GM12873 (cell line): Measurements from ENCODE around the gene PHF14.

Experiments used
- TF ChIP-seq, protein P1 (sequence below): IDR thresholded peaks from 2 replicates; pipeline ENCODE4 v1.5.1; 2012; ENCODE audit warnings: low read depth, mild to moderate bottlenecking, moderate library complexity, low read length, control low read depth; ENCODE audit not compliant: insufficient read depth; ENCODE audit errors: missing control alignments

PHF14 gene, protein sequence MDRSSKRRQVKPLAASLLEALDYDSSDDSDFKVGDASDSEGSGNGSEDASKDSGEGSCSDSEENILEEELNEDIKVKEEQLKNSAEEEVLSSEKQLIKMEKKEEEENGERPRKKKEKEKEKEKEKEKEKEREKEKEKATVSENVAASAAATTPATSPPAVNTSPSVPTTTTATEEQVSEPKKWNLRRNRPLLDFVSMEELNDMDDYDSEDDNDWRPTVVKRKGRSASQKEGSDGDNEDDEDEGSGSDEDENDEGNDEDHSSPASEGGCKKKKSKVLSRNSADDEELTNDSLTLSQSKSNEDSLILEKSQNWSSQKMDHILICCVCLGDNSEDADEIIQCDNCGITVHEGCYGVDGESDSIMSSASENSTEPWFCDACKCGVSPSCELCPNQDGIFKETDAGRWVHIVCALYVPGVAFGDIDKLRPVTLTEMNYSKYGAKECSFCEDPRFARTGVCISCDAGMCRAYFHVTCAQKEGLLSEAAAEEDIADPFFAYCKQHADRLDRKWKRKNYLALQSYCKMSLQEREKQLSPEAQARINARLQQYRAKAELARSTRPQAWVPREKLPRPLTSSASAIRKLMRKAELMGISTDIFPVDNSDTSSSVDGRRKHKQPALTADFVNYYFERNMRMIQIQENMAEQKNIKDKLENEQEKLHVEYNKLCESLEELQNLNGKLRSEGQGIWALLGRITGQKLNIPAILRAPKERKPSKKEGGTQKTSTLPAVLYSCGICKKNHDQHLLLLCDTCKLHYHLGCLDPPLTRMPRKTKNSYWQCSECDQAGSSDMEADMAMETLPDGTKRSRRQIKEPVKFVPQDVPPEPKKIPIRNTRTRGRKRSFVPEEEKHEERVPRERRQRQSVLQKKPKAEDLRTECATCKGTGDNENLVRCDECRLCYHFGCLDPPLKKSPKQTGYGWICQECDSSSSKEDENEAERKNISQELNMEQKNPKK

DNA sequence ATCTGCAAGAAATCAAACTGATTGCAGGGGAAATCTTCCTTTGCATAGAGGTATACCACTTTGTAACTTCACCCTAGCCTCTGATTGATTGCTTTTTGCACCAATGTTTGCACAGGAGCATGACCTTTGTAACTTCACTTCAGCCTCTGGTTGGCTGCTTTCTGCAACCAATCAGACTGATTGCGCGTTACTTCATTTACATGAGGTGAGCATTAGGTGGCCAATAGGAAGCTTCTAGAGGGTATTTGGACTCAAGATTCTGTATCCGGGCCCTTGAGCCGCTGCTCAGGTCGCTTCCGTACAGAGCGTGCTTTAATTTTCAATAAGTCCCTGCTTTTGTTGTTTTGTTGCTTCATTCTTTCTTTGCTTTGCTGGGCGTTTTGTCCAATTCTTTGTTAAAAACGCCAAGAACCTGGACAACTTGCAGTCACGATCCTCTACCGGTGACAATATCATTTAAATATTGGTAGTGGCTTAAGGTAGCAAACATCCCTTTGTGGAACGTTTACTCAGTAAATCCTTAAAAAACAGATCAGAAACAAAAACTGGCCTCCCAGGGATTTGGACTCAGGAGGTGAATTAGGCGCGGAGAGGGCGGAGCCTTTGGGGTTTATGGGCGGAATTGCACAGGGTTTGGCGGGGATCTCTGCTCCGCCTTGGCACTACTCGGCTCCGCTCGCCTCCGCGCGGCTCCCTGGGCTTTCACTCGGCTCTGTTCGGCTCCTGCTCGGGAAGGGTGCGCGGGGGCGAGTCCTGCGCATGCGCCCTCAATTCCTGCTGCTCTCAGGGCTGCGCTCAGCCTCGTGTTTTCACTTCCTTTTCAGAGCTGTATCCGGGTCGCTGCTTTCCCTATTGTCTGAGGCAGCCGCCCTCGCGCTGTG lies at the start of gene PHF14:
Gene PHF14, plus strand, starts transcription at position 812 of the 881 bp plus-strand sequence. CDS start 452 bp downstream, outside the sequence.
- TF ChIP-seq, protein P1, sequence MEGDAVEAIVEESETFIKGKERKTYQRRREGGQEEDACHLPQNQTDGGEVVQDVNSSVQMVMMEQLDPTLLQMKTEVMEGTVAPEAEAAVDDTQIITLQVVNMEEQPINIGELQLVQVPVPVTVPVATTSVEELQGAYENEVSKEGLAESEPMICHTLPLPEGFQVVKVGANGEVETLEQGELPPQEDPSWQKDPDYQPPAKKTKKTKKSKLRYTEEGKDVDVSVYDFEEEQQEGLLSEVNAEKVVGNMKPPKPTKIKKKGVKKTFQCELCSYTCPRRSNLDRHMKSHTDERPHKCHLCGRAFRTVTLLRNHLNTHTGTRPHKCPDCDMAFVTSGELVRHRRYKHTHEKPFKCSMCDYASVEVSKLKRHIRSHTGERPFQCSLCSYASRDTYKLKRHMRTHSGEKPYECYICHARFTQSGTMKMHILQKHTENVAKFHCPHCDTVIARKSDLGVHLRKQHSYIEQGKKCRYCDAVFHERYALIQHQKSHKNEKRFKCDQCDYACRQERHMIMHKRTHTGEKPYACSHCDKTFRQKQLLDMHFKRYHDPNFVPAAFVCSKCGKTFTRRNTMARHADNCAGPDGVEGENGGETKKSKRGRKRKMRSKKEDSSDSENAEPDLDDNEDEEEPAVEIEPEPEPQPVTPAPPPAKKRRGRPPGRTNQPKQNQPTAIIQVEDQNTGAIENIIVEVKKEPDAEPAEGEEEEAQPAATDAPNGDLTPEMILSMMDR, result no peak

DNA sequence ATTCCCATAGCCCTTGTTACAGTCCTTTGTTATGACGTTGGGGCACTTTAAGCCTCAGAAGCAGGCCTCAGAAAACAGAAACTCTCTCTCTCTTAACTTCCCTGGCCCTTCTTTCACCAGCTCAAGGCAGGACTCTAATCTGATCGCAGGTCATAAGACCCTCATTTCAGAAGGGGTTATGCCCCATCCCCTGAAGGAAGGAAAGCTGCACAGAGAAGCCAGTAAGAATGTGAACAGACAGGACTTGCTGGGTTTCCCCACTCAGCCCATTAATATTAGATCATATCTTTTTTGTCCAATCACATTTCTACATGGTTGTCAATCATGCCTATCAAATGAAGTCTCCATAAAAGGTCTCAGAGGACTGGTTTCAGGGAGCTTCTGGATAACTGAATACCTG lies 49.3 kb upstream of the PHF14 start:
- TF ChIP-seq, protein P1, result no peak

DNA sequence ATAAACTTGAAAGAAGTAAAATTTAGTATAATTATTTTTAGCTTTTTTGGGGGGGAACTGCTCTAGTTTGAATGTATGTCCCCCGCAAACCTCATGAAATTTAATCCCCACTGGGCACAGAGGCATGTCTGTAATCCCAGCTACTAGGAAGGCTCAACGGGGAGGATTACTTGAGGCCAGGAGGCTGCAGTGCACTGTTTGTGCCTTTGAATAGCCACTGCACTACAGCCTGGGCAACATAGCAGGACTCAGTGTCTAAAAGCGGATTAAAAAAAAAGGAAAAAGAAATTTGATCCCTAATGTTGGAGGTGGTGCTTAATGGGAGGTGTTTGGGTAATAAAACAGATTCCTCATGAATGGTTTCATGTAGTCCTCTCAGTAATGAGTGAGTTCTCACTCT lies 43.1 kb upstream of the PHF14 start:
- TF ChIP-seq, protein P1, result no peak

DNA sequence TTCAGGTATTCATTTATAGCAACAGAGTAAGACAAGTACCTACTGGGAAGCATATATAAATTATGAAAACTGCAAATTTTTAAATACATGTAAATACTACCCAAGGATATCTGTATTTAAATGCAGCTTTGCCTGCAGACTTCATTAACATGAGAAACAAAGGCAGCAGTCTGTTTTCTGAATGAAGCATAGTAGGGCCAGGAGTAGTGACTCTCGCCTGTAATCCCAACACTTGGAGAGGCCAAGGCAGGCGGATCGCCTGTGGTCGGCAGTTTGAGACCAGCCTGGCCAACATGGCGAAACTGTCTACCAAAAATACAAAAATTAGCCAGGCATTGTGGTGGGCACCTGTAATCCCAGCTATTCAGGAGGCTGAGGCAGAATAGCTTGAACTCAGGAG lies 42.5 kb upstream of the PHF14 start:
- TF ChIP-seq, protein P1, result no peak

DNA sequence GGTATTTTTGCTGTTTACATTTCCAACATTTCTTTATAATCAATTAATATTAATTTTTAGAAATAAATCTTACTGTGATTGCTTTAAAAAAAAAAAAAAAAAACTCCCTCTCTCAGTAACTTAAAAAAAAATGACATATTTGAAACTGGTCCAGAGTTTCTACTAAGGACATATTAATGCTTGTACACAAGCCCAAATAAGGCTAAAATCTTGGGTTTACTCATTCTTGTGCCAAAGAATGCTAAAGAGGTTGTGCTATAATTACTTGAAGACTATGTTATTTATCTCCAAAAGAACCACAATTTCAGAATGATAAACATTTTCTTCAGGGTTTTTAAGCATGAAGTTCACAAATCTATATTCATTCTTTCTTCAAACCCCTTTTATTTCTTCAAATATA lies 39.4 kb upstream of the PHF14 start:
- TF ChIP-seq, protein P1, result no peak

DNA sequence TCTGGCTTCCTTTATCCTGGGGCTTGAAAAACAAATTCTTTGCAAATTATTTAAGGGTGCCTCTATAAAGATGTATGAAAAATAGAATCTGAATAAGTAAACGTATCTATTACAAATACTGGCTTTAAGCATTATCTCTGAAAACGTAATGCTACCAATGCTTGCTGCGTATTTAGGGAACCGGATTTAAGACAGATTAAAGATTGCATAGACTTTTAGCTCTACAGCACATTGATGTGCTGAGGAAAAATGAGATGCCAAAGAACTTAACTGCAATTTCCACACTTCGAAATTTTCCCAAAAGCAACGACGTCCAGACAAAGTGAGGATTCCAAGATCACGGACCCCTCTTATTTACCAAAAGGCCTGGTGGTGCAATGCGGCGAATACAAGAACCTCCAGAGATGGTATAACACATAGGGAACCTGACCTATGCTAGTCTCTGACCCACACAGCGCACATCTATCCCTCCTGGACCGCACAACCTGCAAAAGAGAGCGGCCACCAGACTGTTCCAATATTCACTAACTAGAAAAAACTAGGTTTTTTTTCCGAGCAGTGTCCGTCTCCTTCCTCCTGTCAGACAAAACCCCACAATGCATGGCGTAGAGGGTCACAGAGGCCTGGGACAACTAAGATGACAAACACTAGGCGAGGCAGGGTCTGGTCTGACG lies 34.3 kb upstream of the PHF14 start:
- TF ChIP-seq, protein P1, result no peak
